GM18909 (cell line): ENCODE measurements around the gene PSMC1.

Experiments
- ATAC-seq: cut with Tn5 transposase; IDR thresholded peaks from one replicate; pipeline ENCODE4 v1.9.1; 2021; ENCODE audit warnings: mild to moderate bottlenecking; ENCODE audit not compliant: unreplicated experiment, poor library complexity

The PSMC1 gene

GRCh38 chr14:90300611-90301047 is 44.3 kb downstream of the PSMC1 start:
- ATAC-seq = no peak

GRCh38 chr14:90301122-90301521 is 44.8 kb downstream of the PSMC1 start:
- no peak for ATAC-seq

- no peak for ATAC-seq
Observed at GRCh38 chr14:90301668-90302090, 45.3 kb downstream of the PSMC1 start.

GRCh38 chr14:90302529-90303303 is 46.4 kb downstream of the PSMC1 start:
- no peak for ATAC-seq

GRCh38 chr14:90303473-90303872 is 47.1 kb downstream of the PSMC1 start:
- no peak for ATAC-seq

- ATAC-seq = no peak
Observed at GRCh38 chr14:90304502-90304901, 48.1 kb downstream of the PSMC1 start.

GRCh38 chr14:90305176-90305601 is 48.8 kb downstream of the PSMC1 start:
- ATAC-seq = no peak

GRCh38 chr14:90308561-90308960 is 52.2 kb downstream of the PSMC1 start:
- ATAC-seq = no peak

- no peak for ATAC-seq
Observed at GRCh38 chr14:90317286-90317685, 60.9 kb downstream of the PSMC1 start.

- ATAC-seq = no peak
Observed at GRCh38 chr14:90318016-90318415, 61.7 kb downstream of the PSMC1 start.

GRCh38 chr14:90319173-90319572 is 62.8 kb downstream of the PSMC1 start:
- ATAC-seq = no peak

GRCh38 chr14:90319634-90320541 is 63.5 kb downstream of the PSMC1 start:
- ATAC-seq = no peak

GRCh38 chr14:90321891-90322290 is 65.5 kb downstream of the PSMC1 start:
- ATAC-seq = no peak
